Left lobe of liver (tissue), 2 donors: ENCODE data around the gene ENTREP3. TPM values are rescaled to one million over a fixed set of nuclear protein-coding genes. Genes with fewer than 3 reads are reported as not detected.
A peak's percentile ranks its signal among the peaks of the same experiment; 100 is the strongest.
"Not testable (repeated sequence)": the region's sequence is repeated elsewhere in the genome, so short reads cannot be mapped to it uniquely, and the experiment has no call there.

Experiments
- ATAC-seq: fragments of 200-7000 bp; cut with Tn5 transposase; one replicate; pipeline ENCODE4 v1.9.1; 2020; ENCODE audit warnings: mild to moderate bottlenecking, moderate library complexity
- DNase-seq: peaks from one replicate; pipeline ENCODE4 v3.0.0-alpha.2; 2020; ENCODE audit warnings: low spot score
- total RNA-seq: library from RNA; stranded (reverse); gene quantifications from one replicate; pipeline ENCODE4 v1.2.1, GENCODE V29; 2021
- donor health status: DM: no; HTN: no; CAD: no; lungs with moderate emphysema.
- donor health status: DM: no; HTN: yes; CAD: no.

ENTREP3 gene
- total RNA-seq, 1 donor from 2014 or later, result 9.6 TPM

DNA sequence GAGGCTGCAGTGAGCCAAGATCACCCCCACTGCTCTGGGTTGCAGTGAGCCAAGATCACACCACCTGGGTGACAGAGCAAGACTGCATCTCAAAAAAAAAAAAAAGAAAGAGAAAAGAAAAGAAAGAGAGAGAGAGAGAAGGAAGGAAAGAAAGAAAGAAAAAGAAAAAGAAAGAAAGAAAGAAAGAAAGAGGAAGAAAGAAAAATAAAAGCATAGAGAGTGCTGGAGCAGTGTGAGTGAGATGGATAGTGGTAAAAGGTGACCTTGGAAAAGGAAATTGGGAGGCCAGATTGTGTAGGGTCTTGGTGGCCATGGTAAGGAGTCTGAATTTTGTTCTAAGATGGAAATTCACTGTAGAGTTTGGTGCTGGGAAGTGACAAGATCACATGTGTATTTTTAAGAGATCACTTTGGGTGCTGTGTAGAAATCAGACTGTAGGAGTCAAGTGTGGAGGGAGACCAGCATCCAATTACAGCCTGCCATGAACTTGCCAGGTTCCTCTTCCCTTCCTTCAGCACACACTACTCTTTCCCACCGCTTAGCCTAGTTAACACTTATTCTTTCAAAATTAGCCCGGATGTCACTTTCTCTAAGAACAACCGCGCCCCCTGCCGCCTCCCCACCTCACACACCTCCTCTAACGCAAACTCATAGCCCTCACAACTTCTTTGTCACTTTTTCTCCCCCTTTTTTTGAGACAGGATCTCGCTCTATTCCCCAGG is 28.9 kb downstream of the ENTREP3 start:
- DNase-seq (no peak), ATAC-seq (peak; percentile 31)

DNA sequence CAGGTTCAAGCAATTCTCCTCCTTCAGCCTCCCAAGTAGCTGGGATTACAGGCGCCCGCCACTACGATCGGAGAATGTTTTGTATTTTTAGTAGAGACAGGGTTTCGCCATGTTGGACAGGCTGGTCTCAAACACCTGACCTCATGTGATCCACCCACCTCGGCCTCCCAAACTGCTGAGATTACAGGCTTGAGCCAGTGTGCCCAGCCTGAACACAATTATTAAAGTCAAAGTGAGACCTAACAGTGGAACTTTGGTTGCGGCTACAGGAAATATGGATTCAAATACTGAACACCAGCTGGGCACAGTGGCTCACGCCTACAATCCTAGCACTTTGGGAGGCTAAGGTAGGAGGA is 29.9 kb downstream of the ENTREP3 start:
- not testable (repeated sequence) for ATAC-seq, DNase-seq

- DNase-seq (no peak), ATAC-seq (no peak)
Measured at GRCh38 chr1:155223047-155223446, 32.2 kb downstream of the ENTREP3 start.

DNA sequence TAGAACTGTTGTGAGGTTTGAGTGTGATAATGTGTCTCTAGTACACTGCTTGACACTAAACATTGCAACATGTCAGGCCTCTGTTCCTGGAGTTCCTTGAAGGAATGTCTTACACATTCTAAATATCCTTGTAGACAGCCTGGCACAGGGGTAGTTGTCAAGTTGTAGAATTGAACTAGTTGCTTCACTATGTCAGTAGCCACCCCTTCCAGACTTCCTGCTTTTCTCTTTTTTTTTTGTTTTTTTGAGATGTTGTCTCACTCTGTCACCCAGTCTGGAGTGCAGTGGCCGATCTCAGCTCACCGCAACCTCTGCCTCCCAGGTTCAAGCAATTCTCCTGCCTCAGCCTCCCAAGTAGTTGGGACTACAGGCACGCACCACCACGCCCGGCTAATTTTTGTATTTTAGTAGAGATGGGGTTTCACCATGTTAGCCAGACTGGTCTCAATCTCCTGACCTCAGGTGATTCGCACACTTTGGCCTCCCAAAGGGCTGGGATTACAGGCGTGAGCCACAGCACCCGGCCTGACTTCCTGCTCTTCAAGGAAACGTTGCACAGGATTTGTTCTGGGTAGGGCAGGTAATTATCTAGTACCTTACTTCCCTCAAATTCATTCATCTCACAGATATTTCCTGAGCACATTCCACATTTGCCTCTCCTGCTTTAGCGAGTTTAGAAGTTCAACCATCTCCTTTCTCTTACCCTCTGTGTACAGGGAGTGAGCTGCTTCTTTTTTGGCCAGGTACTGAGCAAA is 34.9 kb downstream of the ENTREP3 start:
- ATAC-seq, DNase-seq: not testable (repeated sequence)

GRCh38 chr1:155219592-155220031 is 35.7 kb downstream of the ENTREP3 start:
- DNase-seq (no peak), ATAC-seq (peak; percentile 51)

GRCh38 chr1:155218854-155219591 is 36.3 kb downstream of the ENTREP3 start:
- peak; percentile 69 for ATAC-seq
- no peak for DNase-seq

GRCh38 chr1:155214702-155215101 is 40.6 kb downstream of the ENTREP3 start:
- not testable (repeated sequence) for DNase-seq, ATAC-seq

GRCh38 chr1:155212051-155212440 is 43.2 kb downstream of the ENTREP3 start:
- not testable (repeated sequence) for DNase-seq, ATAC-seq

- not testable (repeated sequence) for DNase-seq, ATAC-seq
Measured at GRCh38 chr1:155211381-155212050, 43.8 kb downstream of the ENTREP3 start.

DNA sequence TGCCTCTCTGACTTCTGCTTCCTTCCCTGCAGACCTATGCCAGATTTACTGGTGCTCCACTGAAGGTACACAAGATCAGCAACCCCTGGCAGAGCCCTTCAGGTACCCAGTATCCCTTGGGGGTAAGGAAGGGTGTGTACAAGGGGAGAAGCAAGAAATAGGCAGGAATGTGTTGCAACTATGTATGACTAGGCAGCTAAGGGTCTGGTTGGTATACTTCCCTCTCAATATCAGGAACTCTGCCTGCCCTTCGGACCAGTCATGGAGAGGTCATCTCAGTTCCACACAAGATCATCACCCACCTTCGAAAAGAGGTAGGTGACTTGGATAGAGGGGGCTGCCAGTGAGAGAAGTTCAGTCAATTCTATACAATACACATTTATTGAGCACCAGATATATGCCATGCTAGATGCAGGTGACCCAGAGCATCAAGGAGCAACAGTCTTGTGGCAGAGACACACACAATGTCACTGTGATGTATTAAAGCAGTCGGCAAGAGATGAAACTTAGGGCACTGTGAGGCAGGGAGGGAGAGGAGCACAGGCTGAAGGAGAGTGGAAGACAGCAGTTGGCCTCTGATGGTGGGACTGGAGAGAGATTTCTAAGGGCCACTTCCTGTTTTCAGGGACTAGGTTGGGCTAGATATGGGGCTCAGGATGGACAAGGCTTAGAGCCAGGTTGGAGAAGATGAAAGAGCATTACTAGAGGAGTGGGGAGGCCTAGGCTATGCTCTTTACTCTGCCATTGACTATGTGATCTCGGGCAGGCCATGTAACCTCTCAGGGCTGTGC is 44.8 kb downstream of the ENTREP3 start:
- no peak for ATAC-seq
- DNase-seq, result no peak

- ATAC-seq (no peak), DNase-seq (no peak)
Measured at GRCh38 chr1:155209312-155209721, 46.0 kb downstream of the ENTREP3 start.

DNA sequence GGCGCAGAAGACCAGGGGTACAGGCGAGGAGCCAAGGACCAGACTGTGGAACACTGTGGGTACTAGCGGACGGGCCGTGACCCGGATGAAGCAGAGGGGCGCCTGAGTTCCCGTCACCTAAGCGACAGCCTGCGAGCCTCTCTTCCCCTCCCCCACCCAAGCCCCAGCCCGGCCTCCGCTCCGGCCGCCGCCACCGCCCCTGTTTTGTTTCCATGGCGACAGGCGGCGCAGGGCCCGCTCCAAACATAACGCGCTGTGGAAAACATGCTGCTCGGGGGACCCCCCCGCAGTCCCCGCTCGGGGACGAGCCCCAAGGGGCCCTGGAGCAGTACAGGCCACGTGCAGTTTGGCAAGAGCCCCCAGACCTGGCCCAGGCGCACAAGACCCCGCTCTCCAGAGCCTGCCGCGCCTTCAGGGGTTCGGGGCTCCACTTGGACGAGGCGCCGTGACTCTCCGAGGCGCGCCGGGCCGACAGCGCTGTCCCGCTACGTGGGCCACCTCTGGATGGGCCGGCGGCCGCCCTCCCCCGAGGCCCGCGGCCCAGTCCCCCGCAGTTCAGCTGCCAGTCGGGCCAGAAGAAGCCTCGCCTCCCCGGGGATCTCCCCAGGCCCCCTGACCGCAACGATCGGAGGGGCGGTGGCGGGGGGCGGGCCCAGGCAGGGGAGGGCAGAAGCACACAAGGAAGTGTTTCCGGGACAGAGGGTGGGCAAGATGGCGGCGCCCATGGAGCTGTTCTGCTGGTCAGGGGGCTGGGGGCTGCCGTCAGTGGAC is 46.6 kb downstream of the ENTREP3 start, which contains the start of gene MTX1:
TSS of gene MTX1 (plus strand) at position 155 of the 771 bp plus-strand sequence. CDS start at position 265, 110 bp downstream.
- peak; percentile 87 for ATAC-seq
- DNase-seq, result peak; percentile 83

- DNase-seq, result no peak
- ATAC-seq, result no peak
Measured at GRCh38 chr1:155207806-155208540, 47.3 kb downstream of the ENTREP3 start, which contains the start of gene THBS3. THBS3 (minus strand) TSS chr1:155207897; CDS start chr1:155207876, 21 bp downstream.

DNA sequence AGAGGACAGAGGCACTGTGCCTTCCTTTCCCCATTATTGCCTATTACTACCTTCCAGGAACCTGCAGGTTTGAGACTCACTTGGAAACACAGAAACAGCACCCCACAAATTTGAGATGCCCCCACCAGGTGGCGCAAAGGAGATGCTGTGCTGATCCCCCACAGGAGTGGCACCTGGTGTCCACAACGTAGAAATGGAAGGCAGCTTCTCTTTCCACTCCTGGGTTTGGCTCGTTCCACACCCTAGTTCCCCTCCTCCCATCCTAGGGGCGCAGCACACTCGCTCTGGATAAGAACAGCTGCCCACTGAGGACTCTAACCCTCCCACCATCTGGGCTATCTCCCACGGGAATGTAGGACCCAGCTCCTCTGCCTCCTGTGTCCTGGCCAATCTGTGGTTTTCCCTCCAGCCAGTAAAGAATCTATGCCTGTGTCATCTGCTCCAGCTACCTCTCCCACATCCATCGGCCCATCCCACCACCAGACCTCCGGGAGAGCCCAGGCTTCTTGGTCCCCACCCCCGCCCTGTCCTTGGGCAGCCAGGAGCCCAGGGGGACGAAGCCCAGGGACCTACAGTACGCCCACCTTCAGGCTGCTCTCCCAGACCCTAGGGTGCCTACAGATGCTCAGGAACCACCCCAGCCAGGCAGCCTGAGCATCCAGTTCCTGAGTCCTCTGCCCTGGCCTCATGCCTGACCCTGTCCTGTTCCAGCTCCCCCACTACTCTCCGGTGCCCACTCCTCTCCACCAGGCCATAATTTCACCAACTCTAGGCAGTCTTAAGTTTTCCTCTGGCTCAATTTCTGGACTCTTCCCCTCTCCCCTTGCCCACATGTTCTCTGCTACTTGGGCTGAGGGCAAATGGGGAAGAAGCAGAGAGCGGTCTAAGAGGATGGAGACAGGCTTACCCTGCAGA is 48.1 kb downstream of the ENTREP3 start:
- ATAC-seq, result peak; percentile 71
- DNase-seq, result peak; percentile 80

GRCh38 chr1:155205969-155206593 is 49.2 kb downstream of the ENTREP3 start:
- ATAC-seq, result no peak

DNA sequence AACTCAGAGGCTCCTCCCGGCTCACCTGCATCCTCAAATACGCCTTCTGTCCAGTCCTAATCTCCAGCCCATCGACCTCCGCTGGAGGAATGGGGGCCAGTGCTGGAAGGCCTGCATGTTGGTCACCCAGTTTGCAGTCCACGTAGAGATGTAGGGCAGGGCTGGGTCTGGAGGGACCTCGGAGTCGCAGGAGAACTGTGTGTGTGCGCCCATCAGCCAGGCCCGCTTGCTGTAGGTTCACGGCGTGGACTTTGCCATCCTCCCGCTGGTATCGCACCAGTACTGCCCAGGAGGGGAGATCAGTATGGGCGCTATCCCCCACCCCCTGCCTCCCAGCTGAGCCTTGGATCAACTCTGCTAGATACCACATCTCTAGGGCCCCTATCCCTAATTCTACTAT is 50.2 kb downstream of the ENTREP3 start:
- ATAC-seq (no peak), DNase-seq (no peak)

More at GRCh38 chr1:155205969-155206593, 49.2 kb downstream of the ENTREP3 start:
- no peak for DNase-seq
